ENCODE data around the gene TEX2. TPM values are rescaled to one million over a fixed set of nuclear protein-coding genes. Genes with fewer than 3 reads are reported as not detected.

TEX2 gene
- total and polyA plus RNA-seq, 9 of the 15 experiments (the other 6 are each of a cell fraction or from before 2014, with no cell fraction given): 4.1 to 27.6 (median 19.3) TPM

DNA sequence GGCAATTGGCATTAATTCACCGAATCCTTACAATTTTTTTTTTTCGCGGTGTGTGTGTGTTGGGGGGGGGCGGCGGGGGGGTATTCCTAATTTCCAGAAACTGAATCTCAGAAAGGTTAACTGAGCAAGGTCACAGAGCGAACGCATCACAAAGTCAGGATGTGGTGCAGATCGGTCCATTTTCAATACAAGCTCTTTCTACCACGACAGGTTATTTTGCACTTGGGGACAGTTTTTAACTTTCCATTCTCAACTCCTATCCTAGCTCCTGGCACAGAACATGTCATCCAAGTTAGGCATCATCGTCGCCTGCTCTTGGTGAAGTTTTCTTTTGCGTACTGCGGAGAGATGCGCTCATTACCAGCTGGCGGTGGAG lies 117.7 kb downstream of the TEX2 start:
- Histone ChIP-seq H3K9me3 (replicated peaks; ENCODE audit: control insufficient read depth, insufficient read depth, low read depth, low read length) (no peaks in the 10 kb centered on the region), H3K27me3 (ENCODE audit: control insufficient read depth in 2 of 2, insufficient read depth in 2 of 2, low read length in 2 of 2) (no peaks in the 10 kb centered on the region), H3K4me2 (ENCODE audit: insufficient read depth, low read length) (peak overlapping the region; percentile 87), H3K9ac (ENCODE audit: insufficient read depth in 1 of 2, low read depth in 2 of 2, low read length in 2 of 2) (peak overlapping the region; percentile 72 to 94), H3K79me2 (ENCODE audit: control insufficient read depth, insufficient read depth, low read length) (peaks cover 25% of the 10 kb centered on the region), H3K27ac (ENCODE audit: extremely low read depth, low read depth, low read length) (peak overlapping the region; percentile 58), H3K36me3 (ENCODE audit: control insufficient read depth, insufficient read depth, low read length) (peaks cover 40% of the 10 kb centered on the region), H4K20me1 (replicated peaks; ENCODE audit: control insufficient read depth, insufficient read depth, low read length) (no peaks in the 10 kb centered on the region), H3K9me1 (ENCODE audit: control insufficient read depth, insufficient read depth, low read length) (no peaks in the 10 kb centered on the region), H3K4me3 (peak overlapping the region; percentile 64), H3K4me1 (replicated peaks in 1 of 2; ENCODE audit: control insufficient read depth in 2 of 2, insufficient read depth in 2 of 2, low read length in 2 of 2) (peaks cover 9 to 17% of the 10 kb centered on the region in 2 experiments; a peak in 4 of 5 replicates), H2AFZ (ENCODE audit: low read depth, low read length) (peak overlapping the region; percentile 86)
- ATAC-seq (no peak), DNase-seq (ENCODE audit: extremely low read depth in 1 of 4, low spot score in 3 of 4) (no peak), FAIRE-seq (no peak)
- in situ Hi-C loops (cut with MboI): no loop called here
- CTCF ChIA-PET (ENCODE audit: low intra/inter-chr PET ratio): no interaction called here
- WGBS (ENCODE audit: insufficient coverage, low coverage, missing lambda C conversion rate): 0% methylated on average over 15 of the region's 15 CpGs
- no TSS peak for BruUV-seq (replicated peaks)
- intact Hi-C loops (cut with micrococcal nuclease): loop anchor here (5.0 to 10.0 kb wide), 2 partner anchors 117 to 371 kb away; partner anchors contain the start of genes CCDC47, DDX42 and TEX2
- POLR2A ChIA-PET: interaction anchor here (0.6 to 4.4 kb wide), 50 partner anchors 9 to 352 kb away, joined by 3 to 35 read pairs (median 5); partner anchors contain the start of genes ERN1 and POLG2
- TF ChIP-seq SRF (CRISPR knock-in tag; IDR thresholded peaks at IDR 0.05): no peak
- no peak; the same call in none of the 2 replicates for TF ChIP-seq ZBTB43 (CRISPR knock-in tag; IDR thresholded peaks at IDR 0.05)
- no peak for TF ChIP-seq JUN (IDR thresholded peaks at IDR 0.05; ENCODE audit: borderline replicate concordance, low read depth, low read length)
- TF ChIP-seq JUN (CRISPR knock-in tag; IDR thresholded peaks at IDR 0.05; ENCODE audit: borderline replicate concordance): peak; percentile 41; the same call in 1 of the 2 replicates
- 0 out of 2 replicates have a peak, but pooled peaks have one; percentile 9 for TF ChIP-seq SMC3 (conservative IDR thresholded peaks at IDR 0.05; ENCODE audit: insufficient read depth, low read depth, low read length)
- no peak for TF ChIP-seq KDM4B (IDR thresholded peaks at IDR 0.05; ENCODE audit: borderline replicate concordance in 2 of 2, low read depth in 1 of 2)
- no peak for TF ChIP-seq ZNF780A (CRISPR knock-in tag; IDR thresholded peaks at IDR 0.05)
- TF ChIP-seq MCM3 (IDR thresholded peaks at IDR 0.05): no peak
- peak; percentile 50; the same call in 1 of the 2 replicates for TF ChIP-seq TAF7 (tag; IDR thresholded peaks at IDR 0.05)
- no peak; a peak in 1 of 4 replicates for TF ChIP-seq ZNF318 (IDR thresholded peaks at IDR 0.05; ENCODE audit: borderline replicate concordance in 1 of 2, low read depth in 1 of 2)
- no peak for TF ChIP-seq ZNF551 (CRISPR knock-in tag; IDR thresholded peaks at IDR 0.05)
- TF ChIP-seq HDAC8 (tag; IDR thresholded peaks at IDR 0.05): no peak
- no peak for TF ChIP-seq PTBP1 (IDR thresholded peaks at IDR 0.05; ENCODE audit: low read depth, low read length)
- no peak for TF ChIP-seq CAMTA2 (CRISPR knock-in tag; conservative IDR thresholded peaks at IDR 0.05)
